Measurements from ENCODE around the gene PDE3A. TPM values are rescaled to one million over a fixed set of nuclear protein-coding genes. Genes with fewer than 3 reads are reported as not detected.
"Not testable (repeated sequence)": the region's sequence is repeated elsewhere in the genome, so short reads cannot be mapped to it uniquely, and the experiment has no call there.

PDE3A gene
- total RNA-seq, 2 donors from 2014 or later = 80.7 to 127 TPM

DNA sequence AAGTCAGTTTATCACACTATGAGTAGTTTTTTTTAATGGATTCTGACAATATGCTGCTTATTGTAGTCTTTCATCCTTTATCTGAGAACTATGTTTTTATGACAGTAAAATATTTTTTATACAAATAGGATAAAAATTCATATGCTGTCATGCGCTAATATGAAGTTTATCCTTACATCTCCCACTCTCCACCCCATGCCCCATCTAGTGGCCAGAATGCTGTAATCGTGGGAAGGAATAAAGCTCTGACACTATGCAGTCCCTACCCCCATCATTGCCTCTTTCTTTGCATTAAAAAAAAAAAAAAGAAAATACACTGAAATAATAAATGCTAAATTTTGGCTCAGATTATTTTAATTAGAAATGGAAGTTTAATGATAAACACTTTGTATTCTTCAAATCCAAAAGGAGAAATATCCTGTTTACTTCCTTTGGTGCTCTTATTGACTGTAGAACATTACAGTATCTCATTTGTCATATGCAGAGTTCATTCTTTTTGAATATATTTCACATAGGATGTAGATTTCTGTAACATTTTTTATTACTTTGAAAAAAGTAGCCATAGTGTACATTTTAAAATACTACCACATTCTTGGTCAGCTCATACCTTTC lies 180.9 kb downstream of the PDE3A start:
- Histone ChIP-seq H3K9me3 (no peaks in the 10 kb centered on the region), H3K4me3 (no peak overlapping the region), H3K27me3 (no peaks in the 10 kb centered on the region), H3K4me1 (peaks cover 0 to 15% of the 10 kb centered on the region in 2 donors), H3K27ac (peak overlapping the region in 1 of 2 donors; percentile 42), H3K36me3 (no peaks in the 10 kb centered on the region)
- TF ChIP-seq, protein P1, sequence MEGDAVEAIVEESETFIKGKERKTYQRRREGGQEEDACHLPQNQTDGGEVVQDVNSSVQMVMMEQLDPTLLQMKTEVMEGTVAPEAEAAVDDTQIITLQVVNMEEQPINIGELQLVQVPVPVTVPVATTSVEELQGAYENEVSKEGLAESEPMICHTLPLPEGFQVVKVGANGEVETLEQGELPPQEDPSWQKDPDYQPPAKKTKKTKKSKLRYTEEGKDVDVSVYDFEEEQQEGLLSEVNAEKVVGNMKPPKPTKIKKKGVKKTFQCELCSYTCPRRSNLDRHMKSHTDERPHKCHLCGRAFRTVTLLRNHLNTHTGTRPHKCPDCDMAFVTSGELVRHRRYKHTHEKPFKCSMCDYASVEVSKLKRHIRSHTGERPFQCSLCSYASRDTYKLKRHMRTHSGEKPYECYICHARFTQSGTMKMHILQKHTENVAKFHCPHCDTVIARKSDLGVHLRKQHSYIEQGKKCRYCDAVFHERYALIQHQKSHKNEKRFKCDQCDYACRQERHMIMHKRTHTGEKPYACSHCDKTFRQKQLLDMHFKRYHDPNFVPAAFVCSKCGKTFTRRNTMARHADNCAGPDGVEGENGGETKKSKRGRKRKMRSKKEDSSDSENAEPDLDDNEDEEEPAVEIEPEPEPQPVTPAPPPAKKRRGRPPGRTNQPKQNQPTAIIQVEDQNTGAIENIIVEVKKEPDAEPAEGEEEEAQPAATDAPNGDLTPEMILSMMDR (IDR thresholded peaks at IDR 0.05) = peak; percentile 34 to 71
- DNase-seq (ENCODE audit: low spot score) = no peak

DNA sequence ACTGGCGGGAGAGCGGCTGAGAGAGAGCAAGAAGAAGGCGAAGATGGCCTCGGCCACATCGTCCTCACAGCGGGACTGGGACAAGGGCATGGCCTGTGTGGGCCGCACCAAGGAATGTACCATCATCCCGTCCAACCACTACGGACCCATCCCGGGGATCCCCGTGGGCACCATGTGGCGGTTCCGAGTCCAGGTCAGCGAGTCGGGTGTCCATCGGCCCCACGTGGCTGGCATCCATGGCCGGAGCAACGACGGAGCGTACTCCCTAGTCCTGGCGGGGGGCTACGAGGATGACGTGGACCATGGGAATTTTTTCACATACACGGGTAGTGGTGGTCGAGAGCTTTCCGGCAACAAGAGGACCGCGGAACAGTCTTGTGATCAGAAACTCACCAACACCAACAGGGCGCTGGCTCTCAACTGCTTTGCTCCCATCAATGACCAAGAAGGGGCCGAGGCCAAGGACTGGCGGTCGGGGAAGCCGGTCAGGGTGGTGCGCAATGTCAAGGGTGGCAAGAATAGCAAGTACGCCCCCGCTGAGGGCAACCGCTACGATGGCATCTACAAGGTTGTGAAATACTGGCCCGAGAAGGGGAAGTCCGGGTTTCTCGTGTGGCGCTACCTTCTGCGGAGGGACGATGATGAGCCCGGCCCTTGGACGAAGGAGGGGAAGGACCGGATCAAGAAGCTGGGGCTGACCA lies 183.6 kb downstream of the PDE3A start:
- H3K4me3 ChIP-seq; H3K27ac ChIP-seq; H3K27me3 ChIP-seq; DNase-seq (ENCODE audit: low spot score); H3K9me3 ChIP-seq; H3K36me3 ChIP-seq: not testable (repeated sequence)
- peaks cover 0 to 15% of the 10 kb centered on the region in 2 donors for H3K4me1 ChIP-seq

DNA sequence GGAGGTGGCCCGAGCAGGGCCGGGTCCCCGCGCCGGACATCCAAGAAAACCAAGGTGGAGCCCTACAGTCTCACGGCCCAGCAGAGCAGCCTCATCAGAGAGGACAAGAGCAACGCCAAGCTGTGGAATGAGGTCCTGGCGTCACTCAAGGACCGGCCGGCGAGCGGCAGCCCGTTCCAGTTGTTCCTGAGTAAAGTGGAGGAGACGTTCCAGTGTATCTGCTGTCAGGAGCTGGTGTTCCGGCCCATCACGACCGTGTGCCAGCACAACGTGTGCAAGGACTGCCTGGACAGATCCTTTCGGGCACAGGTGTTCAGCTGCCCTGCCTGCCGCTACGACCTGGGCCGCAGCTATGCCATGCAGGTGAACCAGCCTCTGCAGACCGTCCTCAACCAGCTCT lies 184.2 kb downstream of the PDE3A start:
- peaks cover 0 to 15% of the 10 kb centered on the region in 2 donors for H3K4me1 ChIP-seq
- not testable (repeated sequence) for H3K27ac ChIP-seq

DNA sequence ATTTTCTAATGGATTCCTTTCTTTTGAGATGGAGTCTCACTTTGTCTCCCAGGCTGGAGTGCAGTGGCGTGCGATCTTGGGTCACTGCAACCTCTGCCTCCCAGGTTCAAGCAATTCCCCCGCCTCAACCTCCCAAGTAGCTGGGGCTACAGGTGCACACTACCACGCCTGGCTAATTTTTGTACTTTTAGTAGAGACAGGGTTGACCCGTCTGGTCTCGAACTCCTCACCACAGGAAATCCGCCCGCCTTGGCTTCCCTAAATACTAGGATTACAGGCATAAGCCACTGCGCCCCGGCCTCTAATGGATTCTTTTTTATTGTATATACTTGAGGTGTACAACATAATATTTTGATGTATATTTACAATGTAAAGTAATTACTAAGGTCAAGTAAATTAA lies 186.7 kb downstream of the PDE3A start:
- H3K4me1 ChIP-seq = no peaks in the 10 kb centered on the region

More for the DNA sequence above, 184.2 kb downstream of the PDE3A start:
- not testable (repeated sequence) for H3K36me3 ChIP-seq; H3K9me3 ChIP-seq; H3K27me3 ChIP-seq; H3K4me3 ChIP-seq; DNase-seq (ENCODE audit: low spot score)

DNA sequence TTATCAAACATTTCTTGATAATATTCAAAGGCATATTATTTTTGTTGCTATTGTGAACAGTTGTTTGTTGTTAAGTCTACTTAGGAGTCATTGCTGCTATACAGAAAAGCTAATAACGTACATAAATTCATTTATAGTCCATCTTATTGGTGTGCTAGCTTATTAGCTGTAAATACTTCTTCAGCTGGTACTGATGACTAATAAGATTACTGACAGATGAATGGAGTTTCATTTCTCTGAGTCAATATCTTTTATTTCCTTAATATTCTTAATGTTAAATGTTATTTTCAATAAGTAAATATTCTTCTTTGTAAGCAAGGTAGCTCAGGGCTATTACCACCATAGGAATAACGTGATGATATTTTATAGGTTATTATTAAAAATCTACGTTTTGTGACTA lies 187.4 kb downstream of the PDE3A start:
- H3K27me3 ChIP-seq = no peaks in the 10 kb centered on the region
- H3K4me3 ChIP-seq = no peak overlapping the region
- no peaks in the 10 kb centered on the region for H3K9me3 ChIP-seq
- no peaks in the 10 kb centered on the region for H3K36me3 ChIP-seq
- H3K27ac ChIP-seq = peak overlapping the region in 1 of 2 donors; percentile 17
- H3K4me1 ChIP-seq = peaks cover 0 to 3% of the 10 kb centered on the region in 2 donors
- no peak for DNase-seq (ENCODE audit: low spot score)
- TF ChIP-seq, protein P1 (IDR thresholded peaks at IDR 0.05) = no peak

More for the DNA sequence above, 186.7 kb downstream of the PDE3A start:
- no peak overlapping the region for H3K27ac ChIP-seq
- no peaks in the 10 kb centered on the region for H3K9me3 ChIP-seq
- no peaks in the 10 kb centered on the region for H3K36me3 ChIP-seq
- no peak for DNase-seq (ENCODE audit: low spot score)
- H3K27me3 ChIP-seq = no peaks in the 10 kb centered on the region
- no peak overlapping the region for H3K4me3 ChIP-seq
- TF ChIP-seq, protein P1 (IDR thresholded peaks at IDR 0.05) = no peak

DNA sequence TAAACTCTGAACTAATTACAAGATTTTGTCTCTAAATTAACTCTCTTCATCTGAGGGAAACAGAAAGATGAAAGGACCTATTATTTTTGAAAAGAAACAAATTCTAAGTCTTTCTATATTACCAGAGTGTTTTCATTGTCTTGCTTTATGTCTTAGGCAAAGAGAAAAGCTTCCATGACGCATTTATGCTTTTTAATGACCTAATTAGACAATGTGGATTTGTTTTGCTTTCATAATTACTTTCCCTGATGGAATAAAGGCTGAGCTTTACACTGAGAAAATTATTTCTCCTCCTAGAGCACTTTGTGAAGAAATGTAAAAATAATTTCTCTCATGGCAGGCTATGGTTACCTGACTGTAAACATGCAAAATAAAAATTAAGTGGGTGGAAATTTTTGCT lies 188.8 kb downstream of the PDE3A start:
- Histone ChIP-seq H3K36me3 (no peaks in the 10 kb centered on the region), H3K4me3 (no peak overlapping the region), H3K27me3 (no peaks in the 10 kb centered on the region), H3K4me1 (peaks cover 0 to 4% of the 10 kb centered on the region in 2 donors), H3K27ac (no peak overlapping the region), H3K9me3 (no peaks in the 10 kb centered on the region)
- no peak for DNase-seq (ENCODE audit: low spot score)
- TF ChIP-seq, protein P1 (IDR thresholded peaks at IDR 0.05) = no peak
